ENCODE results near the gene DTX4. TPM values are rescaled to one million over a fixed set of nuclear protein-coding genes. Genes with fewer than 3 reads are reported as not detected.

The DTX4 gene
- polyA plus RNA-seq, 2 donors: 1.8 to 2.4 TPM

- Histone ChIP-seq H3K27me3 (ENCODE audit: control insufficient read depth in 1 of 2, insufficient read depth in 2 of 2, low read length in 2 of 2) (no peaks in the 10 kb centered on the region), H3K4me1 (ENCODE audit: control insufficient read depth in 2 of 2, insufficient read depth in 2 of 2, low read length in 1 of 2) (no peaks in the 10 kb centered on the region), H3K9me3 (ENCODE audit: control insufficient read depth in 2 of 2, insufficient read depth in 1 of 2, low read depth in 1 of 2, low read length in 1 of 2) (no peaks in the 10 kb centered on the region), H3K4me3 (ENCODE audit: low read depth in 1 of 2, low read length in 2 of 2) (no peak within 1 kb of the TSS), H3K27ac (ENCODE audit: low read depth in 2 of 2, low read length in 1 of 2) (peak within 1 kb of the TSS in 1 of 2 donors; percentile 4), H3K36me3 (ENCODE audit: control insufficient read depth in 2 of 2, insufficient read depth in 2 of 2, low read length in 1 of 2) (no peaks in the 10 kb centered on the region)
- 81 to 87% methylated on average over 10 of the region's 10 CpGs for WGBS, 2 donors
Measured at GRCh38 chr11:59212744-59213631, 41.1 kb downstream of the DTX4 start, which contains the start of gene MPEG1. TSS of gene MPEG1 (minus strand) at chr11:59212927. CDS start at chr11:59212865, 62 bp downstream.

GRCh38 chr11:59214141-59214893 lies 42.4 kb downstream of the DTX4 start:
- Histone ChIP-seq H3K27me3 (ENCODE audit: control insufficient read depth in 1 of 2, insufficient read depth in 2 of 2, low read length in 2 of 2) (no peaks in the 10 kb centered on the region), H3K4me3 (ENCODE audit: low read depth in 1 of 2, low read length in 2 of 2) (no peak overlapping the region), H3K9me3 (ENCODE audit: control insufficient read depth in 2 of 2, insufficient read depth in 1 of 2, low read depth in 1 of 2, low read length in 1 of 2) (no peaks in the 10 kb centered on the region), H3K36me3 (ENCODE audit: control insufficient read depth in 2 of 2, insufficient read depth in 2 of 2, low read length in 1 of 2) (no peaks in the 10 kb centered on the region), H3K27ac (ENCODE audit: low read depth in 2 of 2, low read length in 1 of 2) (no peak overlapping the region), H3K4me1 (ENCODE audit: control insufficient read depth in 2 of 2, insufficient read depth in 2 of 2, low read length in 1 of 2) (no peaks in the 10 kb centered on the region)
- WGBS, 2 donors: 79 to 95% methylated on average over 2 of the region's 2 CpGs

- Histone ChIP-seq H3K9me3 (ENCODE audit: control insufficient read depth in 2 of 2, insufficient read depth in 1 of 2, low read depth in 1 of 2, low read length in 1 of 2) (no peaks in the 10 kb centered on the region), H3K36me3 (ENCODE audit: control insufficient read depth in 2 of 2, insufficient read depth in 2 of 2, low read length in 1 of 2) (no peaks in the 10 kb centered on the region), H3K4me1 (ENCODE audit: control insufficient read depth in 2 of 2, insufficient read depth in 2 of 2, low read length in 1 of 2) (no peaks in the 10 kb centered on the region), H3K4me3 (ENCODE audit: low read depth in 1 of 2, low read length in 2 of 2) (no peak overlapping the region), H3K27ac (ENCODE audit: low read depth in 2 of 2, low read length in 1 of 2) (no peak overlapping the region), H3K27me3 (ENCODE audit: control insufficient read depth in 1 of 2, insufficient read depth in 2 of 2, low read length in 2 of 2) (no peaks in the 10 kb centered on the region)
- WGBS, 2 donors: 21 to 34% methylated on average over 9 of the region's 9 CpGs
Measured at GRCh38 chr11:59216641-59217564, 45.0 kb downstream of the DTX4 start.

GRCh38 chr11:59218319-59218718 lies 46.4 kb downstream of the DTX4 start:
- H3K4me3 ChIP-seq (ENCODE audit: low read depth in 1 of 2, low read length in 2 of 2): no peak overlapping the region
- H3K27me3 ChIP-seq (ENCODE audit: control insufficient read depth in 1 of 2, insufficient read depth in 2 of 2, low read length in 2 of 2): no peaks in the 10 kb centered on the region
- no peaks in the 10 kb centered on the region for H3K4me1 ChIP-seq (ENCODE audit: control insufficient read depth in 2 of 2, insufficient read depth in 2 of 2, low read length in 1 of 2)
- H3K36me3 ChIP-seq (ENCODE audit: control insufficient read depth in 2 of 2, insufficient read depth in 2 of 2, low read length in 1 of 2): no peaks in the 10 kb centered on the region
- no peaks in the 10 kb centered on the region for H3K9me3 ChIP-seq (ENCODE audit: control insufficient read depth in 2 of 2, insufficient read depth in 1 of 2, low read depth in 1 of 2, low read length in 1 of 2)
- H3K27ac ChIP-seq (ENCODE audit: low read depth in 2 of 2, low read length in 1 of 2): no peak overlapping the region
- WGBS, 2 donors: 92 to 93% methylated on average over 4 of the region's 4 CpGs

- Histone ChIP-seq H3K27ac (ENCODE audit: low read depth in 2 of 2, low read length in 1 of 2) (no peak overlapping the region), H3K27me3 (ENCODE audit: control insufficient read depth in 1 of 2, insufficient read depth in 2 of 2, low read length in 2 of 2) (no peaks in the 10 kb centered on the region), H3K4me3 (ENCODE audit: low read depth in 1 of 2, low read length in 2 of 2) (no peak overlapping the region), H3K4me1 (ENCODE audit: control insufficient read depth in 2 of 2, insufficient read depth in 2 of 2, low read length in 1 of 2) (no peaks in the 10 kb centered on the region), H3K9me3 (ENCODE audit: control insufficient read depth in 2 of 2, insufficient read depth in 1 of 2, low read depth in 1 of 2, low read length in 1 of 2) (no peaks in the 10 kb centered on the region), H3K36me3 (ENCODE audit: control insufficient read depth in 2 of 2, insufficient read depth in 2 of 2, low read length in 1 of 2) (no peaks in the 10 kb centered on the region)
- WGBS, 2 donors: 54 to 63% methylated on average over 2 of the region's 2 CpGs
Measured at GRCh38 chr11:59218893-59219292, 47.0 kb downstream of the DTX4 start.

GRCh38 chr11:59219836-59220235 lies 47.9 kb downstream of the DTX4 start:
- H3K27ac ChIP-seq (ENCODE audit: low read depth in 2 of 2, low read length in 1 of 2): no peak overlapping the region
- WGBS, 2 donors: 73 to 82% methylated on average over 4 of the region's 4 CpGs
- no peaks in the 10 kb centered on the region for H3K4me1 ChIP-seq (ENCODE audit: control insufficient read depth in 2 of 2, insufficient read depth in 2 of 2, low read length in 1 of 2)
- H3K36me3 ChIP-seq (ENCODE audit: control insufficient read depth in 2 of 2, insufficient read depth in 2 of 2, low read length in 1 of 2): no peaks in the 10 kb centered on the region
- no peaks in the 10 kb centered on the region for H3K27me3 ChIP-seq (ENCODE audit: control insufficient read depth in 1 of 2, insufficient read depth in 2 of 2, low read length in 2 of 2)
- H3K9me3 ChIP-seq (ENCODE audit: control insufficient read depth in 2 of 2, insufficient read depth in 1 of 2, low read depth in 1 of 2, low read length in 1 of 2): no peaks in the 10 kb centered on the region
- H3K4me3 ChIP-seq (ENCODE audit: low read depth in 1 of 2, low read length in 2 of 2): no peak overlapping the region

GRCh38 chr11:59221441-59221840 lies 49.5 kb downstream of the DTX4 start:
- Histone ChIP-seq H3K9me3 (ENCODE audit: control insufficient read depth in 2 of 2, insufficient read depth in 1 of 2, low read depth in 1 of 2, low read length in 1 of 2) (no peaks in the 10 kb centered on the region), H3K4me3 (ENCODE audit: low read depth in 1 of 2, low read length in 2 of 2) (no peak overlapping the region), H3K36me3 (ENCODE audit: control insufficient read depth in 2 of 2, insufficient read depth in 2 of 2, low read length in 1 of 2) (no peaks in the 10 kb centered on the region), H3K4me1 (ENCODE audit: control insufficient read depth in 2 of 2, insufficient read depth in 2 of 2, low read length in 1 of 2) (no peaks in the 10 kb centered on the region), H3K27me3 (ENCODE audit: control insufficient read depth in 1 of 2, insufficient read depth in 2 of 2, low read length in 2 of 2) (no peaks in the 10 kb centered on the region), H3K27ac (ENCODE audit: low read depth in 2 of 2, low read length in 1 of 2) (no peak overlapping the region)
- 49 to 55% methylated on average over 4 of the region's 4 CpGs for WGBS, 2 donors

- no peaks in the 10 kb centered on the region for H3K36me3 ChIP-seq (ENCODE audit: control insufficient read depth in 2 of 2, insufficient read depth in 2 of 2, low read length in 1 of 2)
- H3K27ac ChIP-seq (ENCODE audit: low read depth in 2 of 2, low read length in 1 of 2): no peak overlapping the region
- H3K27me3 ChIP-seq (ENCODE audit: control insufficient read depth in 1 of 2, insufficient read depth in 2 of 2, low read length in 2 of 2): no peaks in the 10 kb centered on the region
- H3K4me3 ChIP-seq (ENCODE audit: low read depth in 1 of 2, low read length in 2 of 2): no peak overlapping the region
- 73 to 76% methylated on average over 2 of the region's 2 CpGs for WGBS, 2 donors
- no peaks in the 10 kb centered on the region for H3K4me1 ChIP-seq (ENCODE audit: control insufficient read depth in 2 of 2, insufficient read depth in 2 of 2, low read length in 1 of 2)
- no peaks in the 10 kb centered on the region for H3K9me3 ChIP-seq (ENCODE audit: control insufficient read depth in 2 of 2, insufficient read depth in 1 of 2, low read depth in 1 of 2, low read length in 1 of 2)
Measured at GRCh38 chr11:59222464-59223060, 50.6 kb downstream of the DTX4 start.

- no peaks in the 10 kb centered on the region for H3K36me3 ChIP-seq (ENCODE audit: control insufficient read depth in 2 of 2, insufficient read depth in 2 of 2, low read length in 1 of 2)
- no peak overlapping the region for H3K27ac ChIP-seq (ENCODE audit: low read depth in 2 of 2, low read length in 1 of 2)
- no peak overlapping the region for H3K4me3 ChIP-seq (ENCODE audit: low read depth in 1 of 2, low read length in 2 of 2)
- H3K4me1 ChIP-seq (ENCODE audit: control insufficient read depth in 2 of 2, insufficient read depth in 2 of 2, low read length in 1 of 2): no peaks in the 10 kb centered on the region
- 98 to 100% methylated on average over 1 of the region's 1 CpG for WGBS, 2 donors
- H3K9me3 ChIP-seq (ENCODE audit: control insufficient read depth in 2 of 2, insufficient read depth in 1 of 2, low read depth in 1 of 2, low read length in 1 of 2): no peaks in the 10 kb centered on the region
- H3K27me3 ChIP-seq (ENCODE audit: control insufficient read depth in 1 of 2, insufficient read depth in 2 of 2, low read length in 2 of 2): no peaks in the 10 kb centered on the region
Measured at GRCh38 chr11:59223177-59223576, 51.2 kb downstream of the DTX4 start.
